Gastroesophageal sphincter (tissue), 4 donors: ENCODE results near the gene CYP27A1. TPM values are rescaled to one million over a fixed set of nuclear protein-coding genes. Genes with fewer than 3 reads are reported as not detected.

Experiments used
- ATAC-seq: fragments of 150-250 bp; one replicate; pipeline ENCODE4 v1.9.1; 2016; ENCODE audit warnings: mild to moderate bottlenecking, moderate library complexity
- H3K27ac ChIP-seq, 4 donors: fragments of 200-600 bp; sonication (generic) in 3 of 4; 1 replicate in 3 of 4; 2 replicates in 1 of 4; pipeline ENCODE4 v1.5.1; 2016 to 2019
- H3K27me3 ChIP-seq: fragments of 200-600 bp; sonication (generic); one replicate; pipeline ENCODE4 v1.5.1; 2019
- H3K36me3 ChIP-seq, 2 donors: fragments of 200-600 bp; sonication (generic); one replicate each; pipeline ENCODE4 v1.5.1; 2019; ENCODE audit warnings: control low read depth in 1 of 2
- H3K4me1 ChIP-seq, 3 donors: fragments of 200-600 bp; sonication (generic); 1 replicate in 2 of 3; 2 replicates in 1 of 3; pipeline ENCODE4 v1.5.1; 2016 to 2019; ENCODE audit warnings: control low read depth in 2 of 3
- H3K4me3 ChIP-seq, 2 donors: fragments of 200-600 bp; sonication (generic); one replicate each; pipeline ENCODE4 v1.5.1; 2019; ENCODE audit warnings: mild to moderate bottlenecking in 1 of 2, moderate library complexity in 1 of 2
- H3K9me3 ChIP-seq, 3 donors: fragments of 200-600 bp; sonication (generic); one replicate each; pipeline ENCODE4 v1.5.1; 2017 to 2019; ENCODE audit warnings: control low read depth in 2 of 3
- EP300 ChIP-seq: sonication (generic); formaldehyde crosslinking; IDR thresholded peaks from one replicate; pipeline ENCODE4 v1.6.1; 2017; ENCODE audit warnings: antibody characterized with exemption, mild to moderate bottlenecking
- POLR2A ChIP-seq, 2 donors: fragments of 450-650 bp; IDR thresholded peaks; one replicate each; pipeline ENCODE4 v1.6.1; 2017; ENCODE audit warnings: antibody characterized with exemption in 2 of 2, mild to moderate bottlenecking in 2 of 2, moderate library complexity in 1 of 2
- POLR2AphosphoS5 ChIP-seq: sonication (generic); formaldehyde crosslinking; IDR thresholded peaks from one replicate; pipeline ENCODE4 v1.6.1; 2017; ENCODE audit warnings: antibody characterized with exemption
- WGBS, 2 donors: methylation state at CpG; one replicate each; pipeline ENCODE4 v1.1.5; 2018; ENCODE audit warnings: low coverage in 1 of 2; 5-methylcytosine and 5-hydroxymethylcytosine counted together
- total RNA-seq, 4 donors: library from RNA; depleted of rRNA; stranded (reverse); fragments of >200 nt; gene quantifications; one replicate each; pipeline ENCODE4 v1.1.0, GENCODE V29; 2016
- TF ChIP-seq, protein P1 (sequence below), 4 experiments: fragments of 200-600 bp in 2 of 4; fragments of 450-650 bp in 2 of 4; sonication (generic) in 1 of 4; IDR thresholded peaks; one replicate each; pipeline ENCODE4 v1.5.1; 2017 to 2019; ENCODE audit warnings: antibody characterized with exemption in 4 of 4, mild to moderate bottlenecking in 2 of 4, moderate library complexity in 2 of 4

The CYP27A1 gene
- total RNA-seq, 4 donors from 2014 or later = 20.9 to 29.0 (median 23.5) TPM

DNA sequence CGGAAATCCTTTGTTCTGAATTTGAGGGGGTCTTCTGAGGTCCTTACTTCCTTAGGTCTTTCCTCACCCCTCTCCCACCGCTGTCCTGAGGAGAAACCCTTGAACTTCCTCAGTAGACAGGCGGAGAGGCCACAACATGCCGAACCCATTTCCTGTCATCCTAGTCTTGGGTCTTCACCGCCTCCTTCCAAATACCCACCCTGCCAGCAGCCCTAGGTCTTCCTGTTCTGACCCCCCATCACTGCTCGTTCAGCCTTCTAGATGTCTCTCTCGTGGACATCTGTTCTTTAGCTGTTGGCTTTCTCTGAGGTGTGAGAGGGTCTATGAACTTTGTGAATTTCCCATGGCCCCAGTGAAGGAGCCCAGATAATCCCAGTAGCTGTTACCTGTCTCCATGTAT, 27.2 kb upstream of the CYP27A1 start:
- peaks cover 0 to 12% (median 0%) of the 10 kb centered on the region in 3 donors for H3K4me1 ChIP-seq
- ATAC-seq = no peak
- 80 to 92% methylated on average over 2 to 5 of the region's 7 CpGs for WGBS, 2 donors
- H3K27me3 ChIP-seq = no peaks in the 10 kb centered on the region
- no peak for TF ChIP-seq EP300
- TF ChIP-seq, protein P1, sequence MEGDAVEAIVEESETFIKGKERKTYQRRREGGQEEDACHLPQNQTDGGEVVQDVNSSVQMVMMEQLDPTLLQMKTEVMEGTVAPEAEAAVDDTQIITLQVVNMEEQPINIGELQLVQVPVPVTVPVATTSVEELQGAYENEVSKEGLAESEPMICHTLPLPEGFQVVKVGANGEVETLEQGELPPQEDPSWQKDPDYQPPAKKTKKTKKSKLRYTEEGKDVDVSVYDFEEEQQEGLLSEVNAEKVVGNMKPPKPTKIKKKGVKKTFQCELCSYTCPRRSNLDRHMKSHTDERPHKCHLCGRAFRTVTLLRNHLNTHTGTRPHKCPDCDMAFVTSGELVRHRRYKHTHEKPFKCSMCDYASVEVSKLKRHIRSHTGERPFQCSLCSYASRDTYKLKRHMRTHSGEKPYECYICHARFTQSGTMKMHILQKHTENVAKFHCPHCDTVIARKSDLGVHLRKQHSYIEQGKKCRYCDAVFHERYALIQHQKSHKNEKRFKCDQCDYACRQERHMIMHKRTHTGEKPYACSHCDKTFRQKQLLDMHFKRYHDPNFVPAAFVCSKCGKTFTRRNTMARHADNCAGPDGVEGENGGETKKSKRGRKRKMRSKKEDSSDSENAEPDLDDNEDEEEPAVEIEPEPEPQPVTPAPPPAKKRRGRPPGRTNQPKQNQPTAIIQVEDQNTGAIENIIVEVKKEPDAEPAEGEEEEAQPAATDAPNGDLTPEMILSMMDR (IDR thresholded peaks at IDR 0.05) = no peak
- TF ChIP-seq POLR2A (IDR thresholded peaks at IDR 0.05) = no peak
- no peak overlapping the region for H3K4me3 ChIP-seq
- H3K9me3 ChIP-seq = no peaks in the 10 kb centered on the region
- H3K36me3 ChIP-seq = peaks cover 0 to 62% of the 10 kb centered on the region in 2 donors
- no peak overlapping the region for H3K27ac ChIP-seq

DNA sequence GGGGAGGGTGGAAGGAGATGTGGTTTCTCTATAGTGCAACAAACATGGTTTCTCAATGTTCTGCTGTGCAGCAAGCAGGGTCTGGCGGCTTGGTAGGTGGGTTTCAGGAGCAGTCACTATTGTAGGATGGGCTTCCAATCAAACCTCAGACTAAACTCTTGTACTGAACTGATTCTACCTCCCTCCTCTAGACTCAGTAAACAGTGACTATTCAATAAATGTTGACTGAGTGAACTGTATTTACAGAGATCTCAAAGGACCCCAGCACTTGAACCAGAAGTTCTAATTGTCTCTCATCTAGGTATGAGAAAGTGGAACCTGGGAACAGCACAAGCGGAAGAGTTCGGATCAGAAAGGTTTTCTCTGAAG, 26.8 kb upstream of the CYP27A1 start:
- ATAC-seq = no peak
- TF ChIP-seq EP300 = no peak
- TF ChIP-seq POLR2A (IDR thresholded peaks at IDR 0.05) = no peak
- TF ChIP-seq POLR2AphosphoS5 = no peak
- TF ChIP-seq, protein P1 (IDR thresholded peaks at IDR 0.05) = no peak
- H3K27ac ChIP-seq = no peak overlapping the region
- no peak overlapping the region for H3K4me3 ChIP-seq
- H3K27me3 ChIP-seq = no peaks in the 10 kb centered on the region
- no peaks in the 10 kb centered on the region for H3K9me3 ChIP-seq
- H3K36me3 ChIP-seq = peaks cover 0 to 57% of the 10 kb centered on the region in 2 donors
- peaks cover 0 to 12% (median 0%) of the 10 kb centered on the region in 3 donors for H3K4me1 ChIP-seq
- whole genome bisulfite sequencing, 2 donors = 90 to 100% methylated on average over 3 of the region's 3 CpGs

DNA sequence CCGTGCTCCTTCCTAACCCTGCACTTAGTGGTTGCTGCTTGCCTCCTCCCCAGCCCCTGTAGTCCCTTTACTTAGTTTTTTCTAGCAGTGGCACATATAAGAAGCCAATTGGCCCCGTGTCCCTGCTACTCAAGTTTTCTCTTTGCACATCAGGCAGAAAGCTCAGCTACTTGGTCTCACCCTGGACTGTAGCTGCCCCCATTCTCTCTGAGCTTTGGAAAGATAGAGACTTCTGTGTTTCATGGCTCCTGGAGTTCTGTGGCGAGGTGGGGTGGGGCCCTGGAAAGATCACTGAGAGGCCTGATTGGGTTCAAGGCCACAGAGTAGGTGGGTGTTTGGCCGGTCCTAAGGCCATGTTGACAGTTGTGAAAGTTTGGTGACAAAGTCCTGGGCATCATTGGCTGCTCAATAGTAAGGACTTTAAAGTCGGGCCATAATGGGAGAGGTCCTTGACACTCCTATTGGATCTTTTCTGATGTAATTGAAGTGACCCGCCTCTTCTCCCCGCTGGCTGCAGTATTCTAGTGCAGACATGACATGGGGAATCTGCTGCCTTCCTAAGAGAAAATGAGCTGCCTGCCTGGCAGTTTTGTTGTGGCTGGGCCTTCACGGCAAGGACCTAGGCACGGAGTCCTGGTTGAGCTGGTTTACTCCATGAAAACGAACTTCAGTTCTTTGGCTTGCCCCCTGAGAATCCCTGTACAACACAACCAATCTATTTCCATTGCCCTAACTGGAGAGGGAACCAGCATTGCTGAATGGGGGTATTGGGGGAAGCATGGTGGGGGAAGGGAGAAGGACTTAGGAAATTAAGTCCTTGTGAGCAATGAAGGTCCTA, 26.2 kb upstream of the CYP27A1 start:
- Histone ChIP-seq H3K27me3 (no peaks in the 10 kb centered on the region), H3K4me3 (no peak overlapping the region), H3K36me3 (peaks cover 0 to 51% of the 10 kb centered on the region in 2 donors), H3K27ac (no peak overlapping the region), H3K9me3 (no peaks in the 10 kb centered on the region), H3K4me1 (peaks cover 0 to 12% (median 0%) of the 10 kb centered on the region in 3 donors)
- WGBS, 2 donors = 86 to 95% methylated on average over 5 to 9 of the region's 10 CpGs
- TF ChIP-seq EP300 (no peak), POLR2A (IDR thresholded peaks at IDR 0.05) (no peak), POLR2AphosphoS5 (no peak)
- TF ChIP-seq, protein P1 (IDR thresholded peaks at IDR 0.05) = no peak
- no peak for ATAC-seq

DNA sequence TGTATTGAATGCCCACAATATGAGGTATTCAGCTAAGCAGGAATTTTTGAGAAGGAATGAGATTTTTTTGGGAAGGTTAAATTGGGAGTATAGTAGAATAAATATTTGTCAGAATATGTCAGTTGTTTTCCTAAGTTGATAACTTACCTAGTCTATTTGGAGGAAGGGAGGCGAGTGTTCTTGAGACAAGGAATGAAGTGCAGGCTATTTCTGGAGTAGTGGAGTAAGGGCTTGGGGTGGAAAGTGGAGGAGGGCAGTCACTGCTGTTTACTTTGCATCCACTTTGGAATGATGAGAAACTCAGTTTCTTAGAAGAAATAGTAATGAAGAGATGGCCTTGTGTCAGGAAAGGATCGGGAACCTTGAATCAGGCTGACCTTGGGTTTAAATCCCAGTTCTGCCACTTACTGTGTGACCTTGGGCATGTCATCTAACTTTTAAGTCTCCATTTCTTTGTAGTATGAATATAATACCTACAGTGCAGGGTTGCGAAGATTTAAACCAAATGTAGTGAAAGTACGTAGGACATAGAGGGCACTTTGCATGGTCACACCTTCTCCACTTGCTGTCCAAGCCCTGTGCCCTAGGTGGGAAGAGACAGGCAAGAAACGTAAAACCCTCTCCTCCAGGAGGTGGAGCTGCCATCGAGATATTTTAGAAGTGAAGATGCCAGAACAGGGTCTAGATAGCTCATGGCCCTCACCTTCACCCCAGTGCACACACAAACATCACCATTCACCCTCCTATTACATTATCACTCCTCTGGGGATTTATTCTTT, 25.2 kb upstream of the CYP27A1 start:
- H3K4me3 ChIP-seq = no peak overlapping the region
- no peak for ATAC-seq
- peak overlapping the region in 1 of 4 donors; percentile 6 for H3K27ac ChIP-seq
- H3K27me3 ChIP-seq = no peaks in the 10 kb centered on the region
- H3K36me3 ChIP-seq = peaks cover 0 to 41% of the 10 kb centered on the region in 2 donors
- peaks cover 0 to 12% (median 0%) of the 10 kb centered on the region in 3 donors for H3K4me1 ChIP-seq
- WGBS, 2 donors = 73 to 74% methylated on average over 5 to 6 of the region's 6 CpGs
- H3K9me3 ChIP-seq = no peaks in the 10 kb centered on the region
- TF ChIP-seq, protein P1 (IDR thresholded peaks at IDR 0.05) = no peak
- TF ChIP-seq POLR2A (IDR thresholded peaks at IDR 0.05) (no peak), EP300 (no peak), POLR2AphosphoS5 (no peak)
